ENCODE data around the gene EIF3L. TPM values are rescaled to one million over a fixed set of nuclear protein-coding genes. Genes with fewer than 3 reads are reported as not detected.

EIF3L gene
- 290 and 298 TPM in 2 replicates for total RNA-seq

DNA sequence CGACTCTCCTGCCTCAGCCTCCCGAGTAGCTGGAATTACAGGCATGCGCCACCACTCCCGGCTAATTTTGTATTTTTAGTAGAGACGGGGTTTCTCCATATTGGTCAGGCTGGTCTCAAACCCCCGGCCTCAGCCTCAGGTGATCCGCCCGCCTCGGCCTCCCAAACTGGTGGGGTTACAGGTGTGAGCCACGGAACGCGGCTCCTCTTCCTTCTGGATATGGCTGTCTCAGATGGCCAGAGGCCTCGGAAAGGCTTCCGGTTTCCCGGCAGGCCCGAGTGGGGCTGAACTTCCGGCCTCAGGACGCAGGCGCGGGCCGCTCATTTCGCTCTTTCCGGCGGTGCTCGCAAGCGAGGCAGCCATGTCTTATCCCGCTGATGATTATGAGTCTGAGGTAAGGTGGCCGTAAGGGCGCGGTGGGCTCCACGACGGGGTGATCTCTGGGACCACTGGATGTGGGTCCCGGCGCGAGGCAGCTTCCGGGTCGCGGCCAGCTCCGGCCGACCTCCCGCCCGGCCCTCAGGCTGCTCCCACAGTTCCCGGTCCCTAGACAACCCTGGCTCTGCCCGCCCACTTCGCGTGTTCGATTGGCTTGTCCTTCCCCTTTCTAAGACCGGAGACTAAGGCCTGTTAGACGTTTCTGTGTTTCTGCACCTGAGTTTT is at the start of gene EIF3L:
EIF3L (plus strand) TSS at position 331 of the 663 bp plus-strand sequence; CDS start at position 362, 31 bp downstream.

GRCh38 chr22:37807410-37808293 is 41.6 kb upstream of the EIF3L start, which contains the start of gene GCAT:
Gene GCAT, plus strand, starts transcription at chr22:37807934. Its CDS starts 34 bp downstream, at chr22:37807968.

DNA sequence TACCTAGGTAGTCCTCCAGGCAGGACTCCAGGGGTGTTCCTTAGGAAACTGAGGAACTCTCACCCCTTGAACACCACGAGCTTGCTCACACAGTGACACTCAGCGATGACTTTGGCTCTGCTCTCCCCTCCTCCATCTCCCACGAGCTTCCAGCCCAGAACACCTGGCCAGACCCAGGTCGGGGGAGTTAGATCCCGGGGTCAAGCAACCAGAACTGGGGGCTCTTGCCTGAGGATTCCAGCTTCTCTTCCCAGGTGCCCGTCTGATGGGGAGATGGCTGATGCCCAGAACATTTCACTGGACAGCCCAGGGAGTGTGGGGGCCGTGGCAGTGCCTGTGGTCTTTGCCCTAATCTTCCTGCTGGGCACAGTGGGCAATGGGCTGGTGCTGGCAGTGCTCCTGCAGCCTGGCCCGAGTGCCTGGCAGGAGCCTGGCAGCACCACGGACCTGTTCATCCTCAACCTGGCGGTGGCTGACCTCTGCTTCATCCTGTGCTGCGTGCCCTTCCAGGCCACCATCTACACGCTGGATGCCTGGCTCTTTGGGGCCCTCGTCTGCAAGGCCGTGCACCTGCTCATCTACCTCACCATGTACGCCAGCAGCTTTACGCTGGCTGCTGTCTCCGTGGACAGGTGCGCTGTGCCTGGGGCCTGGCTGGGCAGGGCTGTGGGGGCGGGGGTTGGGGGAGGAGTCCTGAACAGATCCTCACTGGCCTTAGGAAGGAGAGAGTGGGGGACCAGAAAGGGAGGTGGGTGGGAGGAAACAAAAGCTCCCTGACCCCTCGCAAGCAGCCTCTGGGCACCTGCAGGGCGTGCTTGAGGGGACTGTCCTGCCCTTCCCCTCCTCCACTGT is 25.9 kb upstream of the EIF3L start, which contains the start of gene GALR3:
GALR3 (plus strand) TSS at position 249 of the 852 bp plus-strand sequence; CDS start at position 274, 25 bp downstream.

GRCh38 chr22:37905534-37906363 is 56.5 kb downstream of the EIF3L start, which contains the start of gene MICALL1:
Gene MICALL1, plus strand, starts transcription at chr22:37906297. Its CDS starts 126 bp downstream, at chr22:37906423.

Other genes starting within 250 kb of the EIF3L start
- 37.8 and 39.0 TPM in 2 replicates for gene GGA1, start 240.6 kb upstream of the EIF3L start, total RNA-seq
- 9.6 and 11.7 TPM in 2 replicates for gene SH3BP1, start 209.8 kb upstream of the EIF3L start, total RNA-seq
- 6.4 and 13.8 TPM in 2 replicates for gene PDXP, start 190.7 kb upstream of the EIF3L start, total RNA-seq
- gene LGALS1, start 173.8 kb upstream of the EIF3L start, total RNA-seq = 8,521 and 11,768 TPM in 2 replicates
- gene NOL12, start 163.1 kb upstream of the EIF3L start, total RNA-seq = 31.1 and 42.5 TPM in 2 replicates
- 192 and 230 TPM in 2 replicates for gene TRIOBP, start 152.4 kb upstream of the EIF3L start, total RNA-seq
- 28.2 and 30.2 TPM in 2 replicates for gene GCAT, start 41.5 kb upstream of the EIF3L start, total RNA-seq
- not detected in 2 replicates for gene GALR3, start 26.0 kb upstream of the EIF3L start, total RNA-seq
- gene ANKRD54, start 5.1 kb upstream of the EIF3L start, total RNA-seq = 28.9 and 41.1 TPM in 2 replicates
- 37.2 and 38.0 TPM in 2 replicates for gene MICALL1, start 56.9 kb downstream of the EIF3L start, total RNA-seq
- gene C22orf23, start 104.2 kb downstream of the EIF3L start, total RNA-seq = 0.33 and 0.62 TPM in 2 replicates
- gene POLR2F, start 104.3 kb downstream of the EIF3L start, total RNA-seq = 34.7 and 51.5 TPM in 2 replicates
- not detected in 2 replicates for gene SOX10, start 135.1 kb downstream of the EIF3L start, total RNA-seq
- gene PICK1, start 208.0 kb downstream of the EIF3L start, total RNA-seq = 6.5 and 12.2 TPM in 2 replicates
- 0.25 TPM in 1 of 2 replicates, not detected in the other for gene SLC16A8, start 234.8 kb downstream of the EIF3L start, total RNA-seq